ENCODE measurements around the gene MTTP.
"Not testable (repeated sequence)": the region's sequence is repeated elsewhere in the genome, so short reads cannot be mapped to it uniquely, and the experiment has no call there.

The MTTP gene

DNA sequence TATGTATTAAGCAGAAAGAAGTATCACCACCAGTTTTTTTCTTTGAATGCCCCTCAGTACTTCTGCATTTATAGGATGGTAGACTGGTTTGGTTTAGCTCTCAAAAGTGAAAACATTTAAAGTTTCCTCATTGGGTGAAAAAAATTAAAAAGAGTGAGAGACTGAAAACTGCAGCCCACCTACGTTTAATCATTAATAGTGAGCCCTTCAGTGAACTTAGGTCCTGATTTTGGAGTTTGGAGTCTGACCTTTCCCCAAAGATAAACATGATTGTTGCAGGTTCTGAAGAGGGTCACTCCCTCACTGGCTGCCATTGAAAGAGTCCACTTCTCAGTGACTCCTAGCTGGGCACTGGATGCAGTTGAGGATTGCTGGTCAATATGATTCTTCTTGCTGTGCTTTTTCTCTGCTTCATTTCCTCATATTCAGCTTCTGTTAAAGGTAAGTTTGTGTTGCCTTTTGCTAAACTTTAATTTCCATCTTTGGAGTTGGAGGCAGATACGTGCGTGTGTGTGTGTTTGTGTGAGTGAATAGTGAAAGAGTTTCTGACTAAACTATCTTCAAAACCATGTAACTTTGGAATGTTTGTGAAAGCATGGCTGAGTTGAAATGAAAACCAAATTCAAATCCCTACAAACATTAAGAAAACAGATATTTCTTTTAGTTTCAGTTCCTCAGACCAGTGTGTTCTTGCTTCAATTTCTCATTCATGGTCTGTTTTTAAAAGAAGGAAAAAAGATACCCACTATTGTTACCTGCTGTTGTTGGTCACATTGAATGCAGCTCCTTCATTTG lies at the start of gene MTTP:
MTTP (plus strand) TSS at position 295 of the 795 bp plus-strand sequence; CDS start at position 381, 86 bp downstream.
- no peak for DNase-seq

DNA sequence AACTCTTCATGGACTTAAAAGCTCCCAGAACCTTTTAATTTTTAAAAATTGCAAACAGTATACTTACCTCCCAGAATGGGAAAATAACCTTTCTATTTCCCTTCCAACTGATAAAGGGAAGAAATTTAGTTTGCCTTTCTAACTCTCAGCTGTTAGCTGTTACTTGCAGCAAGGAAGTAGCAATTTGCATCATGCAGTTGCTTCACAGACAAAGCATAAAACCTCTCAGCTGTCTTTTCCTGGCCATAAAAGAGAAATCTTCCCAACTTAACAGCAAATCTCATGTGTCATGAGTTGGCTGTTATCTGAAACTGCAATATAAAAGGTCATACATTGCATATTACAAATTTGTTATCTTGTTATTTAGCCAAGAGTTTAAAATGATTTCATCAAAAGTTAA lies 45.4 kb upstream of the MTTP start:
- no peak for DNase-seq

DNA sequence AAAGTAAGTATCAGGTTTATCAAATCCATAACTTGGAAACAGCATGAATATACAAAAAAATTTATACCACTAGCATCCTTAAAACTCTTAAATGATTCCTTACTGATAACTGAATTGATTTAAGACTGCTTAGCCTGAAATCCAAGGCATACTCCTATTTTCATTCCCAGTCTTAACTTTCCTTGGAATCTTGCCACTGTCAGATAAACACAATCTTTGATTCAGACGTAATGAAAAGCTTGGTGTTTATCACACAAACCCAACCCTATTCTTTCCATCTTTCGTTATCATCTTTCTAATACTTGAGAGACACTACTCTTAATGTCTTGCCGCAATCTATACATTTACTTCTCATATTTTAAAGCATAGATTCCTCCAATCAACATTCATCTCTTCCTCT lies 44.7 kb upstream of the MTTP start:
- DNase-seq, result no peak

DNA sequence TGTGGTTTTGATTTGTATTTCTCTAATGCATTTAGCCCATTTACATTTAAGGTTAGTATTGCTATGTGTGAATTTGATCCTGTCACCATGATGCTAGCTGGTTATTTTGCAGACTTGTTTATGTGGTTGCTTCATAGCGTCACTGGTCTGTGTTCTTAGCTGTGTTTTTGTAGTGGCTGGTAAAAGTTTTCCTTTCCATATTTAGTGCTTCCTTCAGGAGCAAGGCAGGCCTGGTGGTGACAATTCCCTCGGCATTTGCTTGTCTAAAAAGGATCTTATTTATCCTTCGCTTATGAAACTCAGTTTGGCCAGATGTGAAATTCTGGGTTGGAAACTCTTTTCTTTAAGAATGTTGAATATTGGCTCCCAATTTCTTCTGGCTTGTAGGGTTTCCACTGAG lies 39.9 kb upstream of the MTTP start:
- DNase-seq, result not testable (repeated sequence)

DNA sequence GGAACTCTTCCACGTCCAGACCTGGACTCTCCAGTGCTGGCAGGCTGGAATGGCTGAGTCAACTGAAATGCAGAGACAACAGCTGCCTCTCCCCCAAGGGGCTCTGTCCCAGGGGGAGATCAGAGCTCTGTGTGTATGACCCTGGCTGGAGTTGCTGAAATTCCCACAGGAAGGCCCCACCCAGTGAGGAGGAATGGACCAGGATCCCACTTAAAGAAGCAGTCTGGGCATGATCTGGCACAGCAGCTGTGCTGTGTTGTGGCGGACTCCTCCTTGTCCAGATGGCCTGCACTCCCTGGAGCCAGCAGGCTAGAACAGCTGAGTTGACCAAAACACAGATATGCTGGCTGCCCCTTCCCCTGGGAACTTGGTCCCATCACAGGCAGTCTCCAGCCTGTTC lies 38.4 kb upstream of the MTTP start:
- DNase-seq, result no peak

DNA sequence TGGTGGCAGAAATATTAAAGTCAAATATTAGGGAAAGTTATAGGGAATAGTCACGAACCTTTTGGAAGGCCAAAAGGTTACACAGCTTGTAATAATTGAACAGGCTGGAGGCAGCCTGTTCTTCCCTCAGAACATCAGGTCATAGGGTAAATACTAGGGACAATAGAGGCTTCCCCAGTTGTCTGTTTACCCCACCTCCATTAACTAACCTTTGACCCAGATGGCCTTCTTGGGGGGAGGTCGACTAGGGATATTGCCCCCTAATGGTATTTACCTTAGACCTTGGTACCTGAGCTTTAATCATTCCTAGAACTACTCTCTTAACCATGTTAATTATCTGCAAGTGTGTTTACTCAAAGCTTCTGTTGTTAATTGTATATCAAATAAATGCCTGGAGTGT lies 37.8 kb upstream of the MTTP start:
- no peak for DNase-seq

DNA sequence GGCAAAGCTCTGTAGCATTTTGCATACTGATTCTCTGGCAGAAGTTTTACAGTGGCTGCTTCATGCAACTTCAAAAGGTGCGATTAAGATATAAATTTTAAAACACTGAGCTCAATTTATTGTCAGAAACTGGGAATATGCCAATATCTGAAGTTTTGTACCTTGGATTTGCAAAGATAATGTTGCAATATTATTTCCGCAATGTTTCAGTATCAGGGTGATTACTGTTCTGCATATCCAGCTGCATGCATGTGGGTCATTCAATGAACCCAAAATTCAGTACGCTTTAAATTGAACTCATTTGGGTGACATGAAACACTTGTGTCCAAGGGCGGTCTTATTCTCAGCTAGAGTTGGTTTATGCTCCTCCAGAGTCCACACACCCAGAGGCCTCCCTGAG lies 37.0 kb upstream of the MTTP start:
- no peak for DNase-seq

DNA sequence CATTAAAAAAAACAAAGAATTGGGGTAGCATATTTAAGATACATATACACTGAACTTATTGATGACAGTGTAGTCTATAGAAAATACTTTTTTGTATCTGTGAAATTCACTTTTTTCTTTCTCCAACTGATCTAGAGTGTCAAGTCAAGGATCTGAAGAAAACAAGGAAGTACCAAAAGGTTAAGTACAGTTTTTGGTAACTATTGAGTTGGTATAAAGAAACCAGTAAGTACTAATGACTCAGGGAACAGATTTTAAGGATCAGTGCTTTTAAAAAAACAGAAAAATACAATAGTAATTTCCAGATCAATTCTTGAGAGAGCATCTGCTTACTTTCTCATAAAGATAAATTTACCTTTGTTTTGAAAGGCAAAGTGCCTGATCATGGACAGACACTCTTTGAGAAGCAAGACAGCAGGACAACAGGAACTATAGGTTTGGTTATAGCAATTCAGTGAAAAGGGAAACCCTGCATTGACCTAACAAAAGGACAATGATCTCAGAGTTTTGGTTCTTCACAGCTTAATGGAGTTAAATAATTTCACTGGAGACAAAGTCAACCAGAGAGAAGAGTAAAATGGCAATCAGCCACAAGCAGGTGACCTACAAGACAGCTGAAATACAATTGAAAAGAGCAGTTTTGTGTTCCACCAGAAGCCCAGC lies 34.2 kb upstream of the MTTP start:
- DNase-seq, result no peak

DNA sequence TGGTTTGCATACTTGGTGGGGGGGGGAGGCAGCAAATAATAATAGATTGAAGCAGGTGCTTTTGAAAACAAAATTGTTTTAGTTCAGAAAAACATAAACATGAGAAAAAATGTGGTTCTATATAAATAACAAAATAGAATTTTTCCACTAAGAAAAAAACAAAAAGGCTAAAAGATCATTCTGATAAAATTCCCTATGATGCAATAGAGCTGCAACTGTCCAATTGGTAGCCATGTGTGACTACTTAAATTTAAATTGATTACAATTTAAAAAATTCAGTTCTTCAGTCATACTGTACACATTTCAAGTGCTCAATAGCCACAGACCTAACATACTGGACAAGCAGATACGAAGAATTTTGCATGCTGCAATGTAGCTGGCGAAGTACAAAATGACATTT lies 21.8 kb upstream of the MTTP start:
- DNase-seq, result no peak

DNA sequence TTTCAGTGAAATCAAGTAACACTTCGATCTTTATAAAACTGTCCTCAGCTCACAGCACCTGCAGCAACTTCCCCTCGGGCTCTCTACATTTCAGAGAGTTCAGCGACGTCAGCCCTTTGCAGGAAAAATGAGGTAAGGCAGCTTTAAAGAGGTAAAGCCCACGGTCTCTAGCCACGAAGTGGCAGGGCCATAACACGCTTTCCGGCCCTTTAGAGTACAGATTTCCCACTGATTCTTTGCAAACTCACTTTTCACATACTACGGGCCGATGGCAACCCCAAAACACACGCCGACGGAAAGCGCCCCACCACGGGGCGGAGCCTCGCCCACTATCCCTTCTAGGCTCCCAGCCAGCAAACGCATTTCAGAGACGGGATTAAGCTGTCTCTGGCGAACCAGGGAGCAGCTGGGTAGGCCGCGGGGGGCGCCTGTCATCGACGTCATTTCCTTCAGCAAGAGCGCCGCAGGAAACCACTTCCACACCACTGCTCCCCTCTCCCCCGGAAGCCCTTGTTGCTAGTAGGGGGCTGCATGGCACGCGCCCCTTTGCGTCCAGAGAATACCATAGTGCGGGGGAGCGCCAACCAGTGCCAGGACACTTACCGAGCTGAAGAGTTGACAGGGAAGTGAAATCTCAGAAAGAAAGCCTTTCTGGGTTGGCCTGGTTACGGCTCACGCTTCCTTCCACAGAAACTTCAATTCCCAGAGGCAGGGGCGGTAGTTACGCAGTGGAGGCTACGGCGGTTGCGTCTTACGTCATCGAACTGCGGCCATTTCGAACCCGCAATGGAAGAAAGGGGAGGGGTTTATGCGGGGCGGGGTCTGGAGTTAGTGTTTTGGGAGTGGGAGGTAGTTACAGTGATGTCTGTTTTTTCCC lies 11.1 kb upstream of the MTTP start, which contains the start of gene TRMT10A:
TRMT10A (minus strand) TSS at position 730 of the 877 bp plus-strand sequence. CDS start 4,701 bp downstream, outside the sequence.
- peak; percentile 91 for DNase-seq

DNA sequence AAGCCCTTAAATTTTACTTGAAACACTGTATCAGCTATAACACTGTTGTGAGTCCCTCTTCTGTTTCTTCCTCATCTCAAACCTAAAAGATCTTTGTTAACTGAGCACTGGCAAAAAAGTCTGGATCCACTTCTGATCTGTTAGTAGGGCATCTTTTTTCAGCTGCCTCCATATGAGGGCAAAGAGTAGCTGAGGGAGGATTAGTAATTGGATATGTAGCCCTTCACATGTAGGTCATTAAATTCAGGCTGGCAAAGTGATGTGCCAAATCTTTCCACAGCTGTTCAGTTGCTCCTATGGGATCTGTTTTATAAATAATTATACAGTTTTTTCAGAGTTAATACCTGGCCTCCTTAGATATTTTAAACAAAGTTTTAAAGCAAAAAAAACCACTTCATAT lies 9.7 kb upstream of the MTTP start:
- DNase-seq, result no peak

DNA sequence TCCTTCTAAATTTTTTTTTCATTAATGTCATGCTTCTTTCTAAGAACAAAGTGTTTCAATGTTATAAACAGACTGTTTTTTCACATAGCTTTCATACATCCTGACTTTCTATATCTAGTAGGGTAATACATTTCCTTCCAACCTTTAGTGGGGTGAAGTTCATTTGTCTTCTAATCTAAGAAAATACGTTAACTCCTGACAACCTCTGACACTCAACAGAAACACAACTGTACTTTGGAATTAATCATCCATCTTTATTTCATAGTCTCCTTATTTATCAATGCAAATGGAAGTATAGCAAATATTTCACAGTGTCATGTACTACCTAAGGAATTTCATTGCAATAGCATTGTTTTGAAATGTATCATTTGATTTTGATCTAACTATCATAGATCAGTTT lies 2.7 kb upstream of the MTTP start:
- no peak for DNase-seq

DNA sequence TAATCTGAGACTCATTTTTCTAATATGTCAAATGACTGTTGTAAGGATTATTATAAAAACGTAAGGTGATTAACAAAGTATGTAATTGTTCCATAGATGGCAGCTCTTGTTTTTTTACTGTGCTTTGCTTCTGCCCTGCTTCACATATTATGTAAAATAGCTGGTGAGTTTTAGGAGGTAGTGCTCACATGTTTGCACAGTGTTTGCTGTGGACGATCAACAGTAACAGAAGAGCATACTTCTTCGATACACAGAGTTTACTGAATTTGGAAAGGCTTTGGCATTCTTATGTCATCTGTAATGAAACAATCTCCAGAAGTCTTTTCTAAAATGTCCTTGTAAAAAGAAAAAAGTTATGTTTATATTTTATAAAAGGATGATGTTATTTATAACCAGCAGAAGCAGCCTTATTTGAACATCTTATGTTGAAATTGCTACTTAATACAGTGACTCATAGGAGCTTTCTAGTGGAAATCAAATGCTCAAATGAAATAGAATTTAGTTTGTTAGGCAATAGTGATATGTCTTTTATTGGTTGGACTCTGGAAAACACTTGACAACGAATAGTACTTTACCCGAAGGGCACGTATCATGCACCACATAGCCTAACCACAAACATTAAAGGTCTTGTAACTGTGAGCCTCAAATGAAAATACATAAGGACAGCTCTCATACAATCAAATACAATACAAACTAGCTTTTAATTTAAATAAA lies 1.9 kb upstream of the MTTP start:
- DNase-seq, result no peak

DNA sequence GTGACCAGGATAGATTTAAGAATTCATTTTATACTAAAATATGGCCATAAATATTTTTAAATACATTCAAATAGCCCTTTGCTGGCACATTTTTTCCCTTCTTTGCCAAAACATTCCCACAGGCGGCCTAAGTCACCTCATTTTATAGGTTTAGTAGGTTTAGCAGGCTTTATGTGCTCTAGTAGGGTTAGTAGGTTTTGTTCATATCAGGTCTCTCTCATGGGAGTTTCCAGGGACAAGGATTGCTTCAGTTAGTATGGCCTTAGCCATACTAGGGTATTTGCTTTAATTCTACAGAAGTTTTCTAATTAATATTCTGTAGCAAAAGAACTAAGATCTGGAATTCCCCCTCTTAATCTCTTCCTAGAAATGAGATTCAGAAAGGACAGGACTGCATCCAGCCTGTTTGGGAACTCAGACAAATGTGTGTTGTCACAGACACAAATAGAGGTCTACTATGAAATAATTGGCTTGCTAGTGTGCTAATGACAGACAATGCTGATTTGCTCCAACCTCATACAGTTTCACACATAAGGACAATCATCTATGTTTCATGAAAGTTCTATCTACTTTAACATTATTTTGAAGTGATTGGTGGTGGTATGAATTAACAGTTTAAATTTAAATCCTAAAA lies 772 bp upstream of the MTTP start:
- no peak for DNase-seq

DNA sequence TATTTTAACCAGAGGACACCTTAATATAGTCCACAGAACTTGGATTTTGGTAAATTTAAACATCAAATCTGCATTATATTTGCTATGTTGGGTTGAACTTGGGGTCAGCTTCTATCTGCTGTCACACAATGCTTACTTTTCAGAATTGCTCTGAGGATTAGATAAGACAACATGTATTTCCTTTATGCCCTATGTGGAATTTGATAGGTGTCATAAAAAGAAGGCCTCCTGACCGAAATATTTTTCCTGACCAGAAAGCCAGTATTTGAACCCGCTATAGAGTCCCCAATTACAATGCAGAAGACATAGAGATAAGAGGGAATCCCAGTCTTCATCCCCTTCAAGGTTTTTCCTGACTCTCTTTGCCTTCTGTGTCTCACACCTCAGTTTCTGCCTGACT lies 4.1 kb downstream of the MTTP start:
- DNase-seq, result no peak

DNA sequence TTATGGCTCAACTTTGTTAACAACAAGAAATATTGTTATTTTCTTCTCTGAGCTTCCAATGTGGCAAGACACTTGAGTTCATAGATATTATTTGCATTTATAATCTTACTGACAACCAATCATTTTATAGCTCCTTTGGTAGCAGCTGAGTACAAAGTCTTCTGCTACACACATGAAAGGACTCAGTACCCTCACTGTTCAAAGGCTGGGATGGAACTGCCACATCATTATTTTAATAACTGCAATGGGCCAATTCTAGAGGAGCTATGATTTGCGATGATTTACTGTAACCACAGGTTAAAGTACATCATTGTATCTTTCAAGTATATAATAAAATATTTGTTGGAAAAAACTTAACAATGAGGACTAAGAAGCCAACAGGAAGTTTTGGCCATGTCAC lies 10.9 kb downstream of the MTTP start:
- no peak for DNase-seq

DNA sequence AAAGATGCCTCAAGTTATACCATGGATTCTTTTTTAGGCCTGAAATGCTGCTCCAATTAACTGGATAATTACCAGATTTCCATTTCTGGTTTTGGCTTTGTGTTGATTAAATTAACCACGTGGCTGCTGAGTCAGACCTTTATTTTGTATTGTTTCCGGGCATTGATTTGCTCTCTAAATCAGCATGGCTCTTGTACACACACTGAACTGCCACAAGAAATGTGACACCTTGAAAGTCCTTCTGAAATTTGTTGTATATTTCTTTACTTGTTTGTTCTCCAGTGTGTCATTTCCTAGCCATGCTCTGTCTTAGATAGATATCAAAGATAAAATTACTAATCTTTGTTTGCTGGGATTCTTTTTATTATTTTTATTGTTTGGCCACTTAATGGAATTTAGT lies 11.7 kb downstream of the MTTP start:
- DNase-seq, result peak; percentile 42

DNA sequence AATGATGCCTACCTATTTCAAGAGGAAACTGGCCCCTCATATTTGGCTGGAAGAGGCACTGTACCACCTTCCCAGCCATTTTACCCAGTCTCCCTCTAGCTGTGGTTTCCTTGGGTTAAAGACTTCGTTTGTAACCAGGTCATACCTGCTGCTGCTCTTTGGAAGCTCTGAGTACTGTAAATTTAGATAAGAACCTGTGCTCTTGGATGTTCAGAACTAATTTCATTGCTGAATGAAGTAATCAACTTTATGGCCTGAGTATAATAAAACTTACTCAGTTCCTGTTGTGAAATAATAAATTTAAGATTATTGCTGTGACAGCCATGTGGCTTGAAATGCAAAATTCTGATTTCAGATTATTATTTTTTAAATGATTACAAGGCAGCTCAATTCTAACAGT lies 12.2 kb downstream of the MTTP start:
- no peak for DNase-seq

DNA sequence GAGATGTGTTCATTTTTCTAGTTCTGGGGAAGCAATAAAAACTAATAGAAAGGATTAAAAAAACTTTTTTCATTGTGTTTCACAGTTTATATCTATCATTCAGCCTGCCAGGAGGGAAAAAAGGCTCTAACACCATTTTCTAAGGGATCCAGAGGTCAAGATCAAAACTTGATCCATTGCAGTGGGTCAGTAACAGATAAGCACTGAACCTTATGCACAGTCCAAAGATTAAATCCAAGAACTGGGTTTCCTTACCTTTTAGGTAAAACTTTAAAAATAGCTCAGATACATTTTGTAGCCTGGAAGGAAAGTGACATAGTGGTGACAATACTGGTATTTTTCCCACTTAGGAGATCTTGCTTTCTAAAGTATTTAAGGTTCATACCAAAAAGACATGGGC lies 12.7 kb downstream of the MTTP start:
- no peak for DNase-seq

DNA sequence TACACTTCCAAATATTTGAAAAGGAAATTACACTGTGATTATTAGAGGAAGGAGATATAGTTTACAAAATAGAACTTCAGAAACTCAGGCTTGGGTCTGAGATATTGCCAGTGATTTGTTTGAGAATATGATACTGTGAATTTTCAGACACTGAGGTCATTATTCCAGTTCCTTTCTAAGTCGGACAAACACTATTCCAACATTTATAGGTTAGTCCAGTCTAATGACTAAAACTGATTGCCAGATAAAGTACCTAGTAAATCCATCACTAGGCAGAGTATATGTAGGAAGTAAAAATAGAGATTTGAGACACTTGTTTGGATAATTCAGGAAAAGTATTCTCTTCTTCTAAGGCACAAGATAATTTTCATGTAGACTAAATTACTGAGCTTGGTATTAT lies 13.2 kb downstream of the MTTP start:
- DNase-seq, result no peak

DNA sequence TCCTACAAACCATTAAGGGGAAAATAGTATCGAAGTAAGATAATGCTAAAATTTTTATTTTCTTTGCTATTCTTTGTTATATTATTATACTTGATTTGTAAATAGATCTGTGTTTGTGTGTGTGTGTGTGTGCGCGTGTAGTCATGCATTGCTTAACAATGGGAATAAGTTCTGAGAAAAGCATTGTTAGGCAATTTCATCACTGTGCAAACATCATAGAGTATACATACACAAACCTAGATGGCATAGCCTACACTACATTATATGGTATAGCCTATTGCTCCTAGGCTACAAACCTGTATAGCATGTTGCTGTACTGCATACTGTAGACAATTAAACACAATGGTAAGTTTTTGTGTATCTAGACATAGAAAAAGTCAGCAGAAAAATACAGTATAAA lies 17.1 kb downstream of the MTTP start:
- no peak for DNase-seq
